Mesenchymal stem cell (in vitro differentiated cells and primary cell): Measurements from ENCODE around the gene POLR1D.

Experiments
- DNase-seq: peaks from one replicate; pipeline ENCODE4 v3.0.0-alpha.2; 2013
- H2AFZ ChIP-seq: one replicate; pipeline ENCODE4 v1.6.1; 2013; ENCODE audit warnings: low read depth, mild to moderate bottlenecking, control low read depth, inconsistent platforms, low read length, moderate library complexity
- H2AK5ac ChIP-seq: 2 replicates; pipeline ENCODE4 v1.6.1; 2013; ENCODE audit warnings: low read length, moderate library complexity, mild to moderate bottlenecking, inconsistent platforms; ENCODE audit not compliant: severe bottlenecking
- H2BK120ac ChIP-seq: one replicate; pipeline ENCODE4 v1.6.1; 2013; ENCODE audit warnings: low read depth, mild to moderate bottlenecking, inconsistent platforms, low read length, moderate library complexity
- H2BK12ac ChIP-seq, 2 experiments: one replicate each; pipeline ENCODE4 v1.6.1; 2013; ENCODE audit warnings: inconsistent platforms in 2 of 2, low read length in 2 of 2, mild to moderate bottlenecking in 2 of 2, moderate library complexity in 2 of 2, control low read depth in 1 of 2
- H2BK15ac ChIP-seq: one replicate; pipeline ENCODE4 v1.6.1; 2013; ENCODE audit warnings: mild to moderate bottlenecking, low read depth, inconsistent platforms; ENCODE audit not compliant: poor library complexity, severe bottlenecking
- H2BK5ac ChIP-seq: 2 replicates; pipeline ENCODE4 v1.6.1; 2013; ENCODE audit warnings: low read depth, mild to moderate bottlenecking, low read length, control low read depth, inconsistent platforms; ENCODE audit not compliant: poor library complexity, severe bottlenecking
- H3K14ac ChIP-seq, 2 experiments: one replicate each; pipeline ENCODE4 v1.6.1; 2013; ENCODE audit warnings: inconsistent platforms in 2 of 2, low read length in 2 of 2, control low read depth in 1 of 2, mild to moderate bottlenecking in 1 of 2, moderate library complexity in 1 of 2
- H3K18ac ChIP-seq, 2 experiments: one replicate each; pipeline ENCODE4 v1.6.1; 2013; ENCODE audit warnings: inconsistent platforms in 2 of 2, low read length in 2 of 2, control low read depth in 1 of 2, low read depth in 1 of 2, mild to moderate bottlenecking in 1 of 2
- H3K23ac ChIP-seq, 2 experiments: one replicate each; pipeline ENCODE4 v1.6.1; 2013; ENCODE audit warnings: inconsistent platforms in 2 of 2, low read length in 2 of 2, mild to moderate bottlenecking in 2 of 2, moderate library complexity in 2 of 2, control low read depth in 1 of 2
- H3K27ac ChIP-seq: 2 replicates; pipeline ENCODE4 v1.5.1; 2013; ENCODE audit warnings: mild to moderate bottlenecking, moderate library complexity, low read length, control low read depth, inconsistent platforms; ENCODE audit not compliant: poor library complexity, severe bottlenecking
- H3K27me3 ChIP-seq, 2 experiments: 2 replicates each; pipeline versions ENCODE4 v1.6.1 to v1.7.0; 2013; ENCODE audit warnings: low read length in 2 of 2, mild to moderate bottlenecking in 2 of 2, moderate library complexity in 2 of 2, control low read depth in 1 of 2, inconsistent platforms in 1 of 2; ENCODE audit not compliant: control insufficient read depth in 1 of 2, insufficient read depth in 1 of 2
- H3K36me3 ChIP-seq, 2 experiments: 2 replicates each; pipeline versions ENCODE4 v1.6.1 to v1.7.0; 2013; ENCODE audit warnings: low read length in 2 of 2, control low read depth in 1 of 2, inconsistent platforms in 1 of 2, low read depth in 1 of 2, mild to moderate bottlenecking in 1 of 2; ENCODE audit not compliant: insufficient read depth in 2 of 2, control insufficient read depth in 1 of 2
- H3K4ac ChIP-seq, 2 experiments: one replicate each; pipeline ENCODE4 v1.6.1; 2013; ENCODE audit warnings: inconsistent platforms in 2 of 2, low read length in 2 of 2, mild to moderate bottlenecking in 2 of 2, moderate library complexity in 2 of 2, control low read depth in 1 of 2, low read depth in 1 of 2
- H3K4me1 ChIP-seq: 2 replicates; pipeline ENCODE4 v1.6.1; 2013; ENCODE audit warnings: low read depth, low read length, control low read depth; ENCODE audit not compliant: control insufficient read depth, insufficient read depth
- H3K4me2 ChIP-seq: 2 replicates; pipeline ENCODE4 v1.6.1; 2013; ENCODE audit warnings: low read length, mild to moderate bottlenecking, inconsistent platforms; ENCODE audit not compliant: poor library complexity, severe bottlenecking
- H3K4me3 ChIP-seq, 2 experiments: 2 replicates each; pipeline versions ENCODE4 v1.5.1 to v1.7.0; 2013; ENCODE audit warnings: low read length in 2 of 2, mild to moderate bottlenecking in 2 of 2, control low read depth in 1 of 2, low read depth in 1 of 2; ENCODE audit not compliant: insufficient read depth in 1 of 2
- H3K79me1 ChIP-seq: replicated peaks from 2 replicates; pipeline ENCODE4 v1.6.1; 2013; ENCODE audit warnings: mild to moderate bottlenecking, control low read depth, low read length, inconsistent platforms; ENCODE audit not compliant: poor library complexity, severe bottlenecking
- H3K9ac ChIP-seq: 2 replicates; pipeline ENCODE4 v1.7.0; 2013; ENCODE audit warnings: mild to moderate bottlenecking, low read length, moderate library complexity
- H3K9me3 ChIP-seq: 2 replicates; pipeline ENCODE4 v1.7.0; 2013; ENCODE audit warnings: mild to moderate bottlenecking, low read length; ENCODE audit not compliant: control insufficient read depth
- H4K8ac ChIP-seq: one replicate; pipeline ENCODE4 v1.6.1; 2013; ENCODE audit warnings: inconsistent platforms, mild to moderate bottlenecking, low read length, moderate library complexity
- H4K91ac ChIP-seq: one replicate; pipeline ENCODE4 v1.6.1; 2013; ENCODE audit warnings: mild to moderate bottlenecking, low read length, inconsistent platforms
- WGBS: methylation state at CpG from one replicate; pipeline ENCODE4 v1.1.7; 2013; ENCODE audit warnings: mixed read lengths; 5-methylcytosine and 5-hydroxymethylcytosine counted together

POLR1D gene

GRCh38 chr13:27578121-27579030, 43.3 kb upstream of the POLR1D start:
- H3K79me1 ChIP-seq: peaks cover 15% of the 10 kb centered on the region
- H2BK12ac ChIP-seq: no peak overlapping the region

GRCh38 chr13:27583645-27584044, 38.0 kb upstream of the POLR1D start:
- Histone ChIP-seq H2BK5ac (no peak overlapping the region), H2BK15ac (no peak overlapping the region), H4K8ac (no peak overlapping the region), H2AK5ac (peak overlapping the region; percentile 26), H3K4me3 (no peak overlapping the region), H3K27me3 (no peaks in the 10 kb centered on the region), H3K23ac (no peak overlapping the region), H3K14ac (no peak overlapping the region), H3K9ac (no peak overlapping the region), H3K36me3 (peaks cover 0 to 2% of the 10 kb centered on the region in 2 experiments), H3K4ac (no peak overlapping the region), H2BK120ac (no peak overlapping the region), H3K4me2 (peak overlapping the region; percentile 11), H3K4me1 (peaks cover 7% of the 10 kb centered on the region), H3K27ac (peak overlapping the region; percentile 61), H2AFZ (no peak overlapping the region), H3K9me3 (no peaks in the 10 kb centered on the region), H2BK12ac (no peak overlapping the region), H3K79me1 (peaks cover 11% of the 10 kb centered on the region), H3K18ac (peak overlapping the region in 1 of 2 experiments; percentile 28), H4K91ac (no peak overlapping the region)
- peak; percentile 45 for DNase-seq
- 71% methylated on average over 2 of the region's 4 CpGs for WGBS

More at GRCh38 chr13:27578121-27579030, 43.3 kb upstream of the POLR1D start:
- Histone ChIP-seq H3K4me2 (no peak overlapping the region), H2BK15ac (no peak overlapping the region), H3K36me3 (peaks cover 0 to 2% of the 10 kb centered on the region in 2 experiments), H2BK5ac (no peak overlapping the region), H3K23ac (no peak overlapping the region), H3K14ac (no peak overlapping the region), H3K18ac (no peak overlapping the region), H3K27me3 (no peaks in the 10 kb centered on the region), H3K9ac (no peak overlapping the region), H3K27ac (peak overlapping the region; percentile 10), H4K91ac (no peak overlapping the region), H4K8ac (no peak overlapping the region), H2BK120ac (no peak overlapping the region), H3K4me1 (peaks cover 6% of the 10 kb centered on the region), H2AFZ (no peak overlapping the region), H2AK5ac (no peak overlapping the region), H3K4ac (no peak overlapping the region), H3K9me3 (no peaks in the 10 kb centered on the region), H3K4me3 (no peak overlapping the region)
- WGBS: 99% methylated on average over 6 of the region's 6 CpGs
- DNase-seq: peak; percentile 45

- H2BK12ac ChIP-seq: no peak overlapping the region
- H3K9ac ChIP-seq: no peak overlapping the region
- no peak overlapping the region for H3K27ac ChIP-seq
- no peak overlapping the region for H2BK120ac ChIP-seq
- no peak overlapping the region for H4K8ac ChIP-seq
- H3K18ac ChIP-seq: no peak overlapping the region
- no peak overlapping the region for H3K4me3 ChIP-seq
- no peak overlapping the region for H3K14ac ChIP-seq
- peaks cover 6% of the 10 kb centered on the region for H3K4me1 ChIP-seq
- H3K23ac ChIP-seq: no peak overlapping the region
- WGBS: 88% methylated on average over 5 of the region's 5 CpGs
- H2AK5ac ChIP-seq: no peak overlapping the region
- no peak overlapping the region for H2BK5ac ChIP-seq
- H3K36me3 ChIP-seq: no peaks in the 10 kb centered on the region
- no peak overlapping the region for H3K4me2 ChIP-seq
- no peak for DNase-seq
- H3K9me3 ChIP-seq: no peaks in the 10 kb centered on the region
- no peak overlapping the region for H2BK15ac ChIP-seq
- peaks cover 17% of the 10 kb centered on the region for H3K79me1 ChIP-seq
- H3K27me3 ChIP-seq: no peaks in the 10 kb centered on the region
- H3K4ac ChIP-seq: no peak overlapping the region
- H2AFZ ChIP-seq: no peak overlapping the region
- H4K91ac ChIP-seq: no peak overlapping the region
Observed at GRCh38 chr13:27587095-27587746, 34.5 kb upstream of the POLR1D start.

DNA sequence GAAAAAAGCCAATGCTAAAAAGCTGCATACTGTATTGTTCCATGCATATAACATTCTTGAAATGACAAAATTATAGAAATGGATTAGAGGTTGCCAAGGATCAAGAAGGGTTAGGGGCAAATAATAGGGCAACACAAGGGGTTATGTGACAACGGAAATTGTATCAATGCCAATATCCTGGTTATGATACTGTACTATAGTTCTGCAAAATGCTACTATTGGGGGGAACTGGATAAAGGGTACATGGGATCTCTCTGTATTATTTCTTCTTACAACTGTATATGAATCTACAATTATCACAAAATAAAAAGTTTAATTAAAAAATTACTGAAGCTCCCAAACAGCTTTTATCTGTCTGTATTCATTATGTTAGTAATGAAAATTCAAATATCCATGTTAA, 33.3 kb upstream of the POLR1D start:
- 100% methylated on average over 1 of the region's 1 CpG for WGBS
- no peak overlapping the region for H3K4me3 ChIP-seq
- no peak overlapping the region for H2BK12ac ChIP-seq
- no peak overlapping the region for H2BK120ac ChIP-seq
- no peaks in the 10 kb centered on the region for H3K36me3 ChIP-seq
- no peak overlapping the region for H2AK5ac ChIP-seq
- no peaks in the 10 kb centered on the region for H3K9me3 ChIP-seq
- no peak overlapping the region for H4K91ac ChIP-seq
- DNase-seq: no peak
- no peak overlapping the region for H3K14ac ChIP-seq
- no peak overlapping the region for H2BK15ac ChIP-seq
- H2BK5ac ChIP-seq: no peak overlapping the region
- no peak overlapping the region for H3K4ac ChIP-seq
- no peak overlapping the region for H3K23ac ChIP-seq
- no peak overlapping the region for H3K9ac ChIP-seq
- H4K8ac ChIP-seq: no peak overlapping the region
- no peak overlapping the region for H2AFZ ChIP-seq
- peaks cover 5% of the 10 kb centered on the region for H3K4me1 ChIP-seq
- H3K27ac ChIP-seq: no peak overlapping the region
- peaks cover 22% of the 10 kb centered on the region for H3K79me1 ChIP-seq
- no peaks in the 10 kb centered on the region for H3K27me3 ChIP-seq
- H3K18ac ChIP-seq: no peak overlapping the region
- no peak overlapping the region for H3K4me2 ChIP-seq
